ENCODE results near the gene COX4I2. TPM values are rescaled to one million over a fixed set of nuclear protein-coding genes. Genes with fewer than 3 reads are reported as not detected.

COX4I2 gene
- total RNA-seq, 2 experiments from 2014 or later = not detected

DNA sequence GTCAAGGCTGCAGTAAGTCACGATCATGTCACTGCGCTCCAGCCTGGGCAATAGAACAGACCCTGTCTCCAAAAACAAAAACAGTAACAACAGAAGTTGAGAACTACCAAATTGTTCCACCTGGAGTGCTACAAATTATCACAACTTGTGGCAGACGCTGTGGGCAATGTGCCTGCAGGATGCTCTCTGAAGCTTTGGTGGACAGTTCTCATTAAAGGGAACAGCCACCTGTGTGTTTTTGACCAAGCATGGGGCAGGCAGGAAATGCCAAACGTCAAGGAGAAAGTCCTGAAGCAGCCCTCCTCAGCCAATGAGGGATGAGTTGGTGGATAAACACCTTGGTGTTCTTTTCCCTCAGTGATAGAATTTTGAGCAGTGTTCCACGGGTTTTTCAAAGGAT lies 15.8 kb downstream of the COX4I2 start:
- DNase-seq = no peak
- Mint-ChIP-seq H3K4me1 (ENCODE audit: low read depth) (no peaks in the 10 kb centered on the region), H3K4me3 (no peak overlapping the region), H3K36me3 (ENCODE audit: low read depth) (no peaks in the 10 kb centered on the region), H3K27me3 (peaks cover 3% of the 10 kb centered on the region), H3K9me3 (no peaks in the 10 kb centered on the region), H3K27ac (no peak overlapping the region)
- ChIA-PET CTCF (interaction anchor here (1.3 to 1.8 kb wide), 3 partner anchors 41 to 91 kb away, joined by 3 to 6 read pairs (median 4); no protein-coding TSS in a partner anchor), POLR2A (interaction anchor here (1.2 to 1.9 kb wide), 3 partner anchors 13 to 66 kb away, joined by 4 to 6 read pairs (median 5); no protein-coding TSS in a partner anchor)
- TF ChIP-seq, protein P1, sequence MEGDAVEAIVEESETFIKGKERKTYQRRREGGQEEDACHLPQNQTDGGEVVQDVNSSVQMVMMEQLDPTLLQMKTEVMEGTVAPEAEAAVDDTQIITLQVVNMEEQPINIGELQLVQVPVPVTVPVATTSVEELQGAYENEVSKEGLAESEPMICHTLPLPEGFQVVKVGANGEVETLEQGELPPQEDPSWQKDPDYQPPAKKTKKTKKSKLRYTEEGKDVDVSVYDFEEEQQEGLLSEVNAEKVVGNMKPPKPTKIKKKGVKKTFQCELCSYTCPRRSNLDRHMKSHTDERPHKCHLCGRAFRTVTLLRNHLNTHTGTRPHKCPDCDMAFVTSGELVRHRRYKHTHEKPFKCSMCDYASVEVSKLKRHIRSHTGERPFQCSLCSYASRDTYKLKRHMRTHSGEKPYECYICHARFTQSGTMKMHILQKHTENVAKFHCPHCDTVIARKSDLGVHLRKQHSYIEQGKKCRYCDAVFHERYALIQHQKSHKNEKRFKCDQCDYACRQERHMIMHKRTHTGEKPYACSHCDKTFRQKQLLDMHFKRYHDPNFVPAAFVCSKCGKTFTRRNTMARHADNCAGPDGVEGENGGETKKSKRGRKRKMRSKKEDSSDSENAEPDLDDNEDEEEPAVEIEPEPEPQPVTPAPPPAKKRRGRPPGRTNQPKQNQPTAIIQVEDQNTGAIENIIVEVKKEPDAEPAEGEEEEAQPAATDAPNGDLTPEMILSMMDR (IDR thresholded peaks at IDR 0.05) = no peak
- intact Hi-C loops (cut with micrococcal nuclease) = no loop called here
- ATAC-seq = no peak

DNA sequence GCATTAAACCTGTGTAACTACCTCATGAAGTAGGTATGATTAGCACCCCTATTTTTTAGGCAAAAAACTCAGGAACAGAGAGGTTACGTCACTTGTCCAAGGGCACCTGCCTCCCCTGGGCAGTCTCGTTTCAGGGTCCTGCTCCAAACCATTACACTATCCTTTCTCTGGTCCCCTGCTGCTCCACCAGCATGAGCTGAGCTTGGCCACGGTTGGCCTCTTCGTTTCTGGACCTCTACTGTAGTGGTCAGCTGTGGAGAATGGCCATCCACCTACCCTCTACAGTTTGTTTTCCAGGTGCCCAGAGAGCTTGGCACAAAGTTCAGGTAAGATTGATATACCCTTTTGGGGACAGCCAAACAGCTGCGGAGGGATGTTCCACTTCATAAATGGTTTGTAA lies 16.8 kb downstream of the COX4I2 start:
- H3K27ac Mint-ChIP-seq = no peak overlapping the region
- H3K27me3 Mint-ChIP-seq = peaks cover 3% of the 10 kb centered on the region
- ChIA-PET POLR2A (interaction anchor here (1.1 to 1.9 kb wide), 3 partner anchors 10 to 65 kb away, joined by 4 to 6 read pairs (median 4); no protein-coding TSS in a partner anchor), CTCF (interaction anchor here (1.4 to 1.8 kb wide), 2 partner anchors 20 to 69 kb away, joined by 5 to 6 read pairs; no protein-coding TSS in a partner anchor)
- no peaks in the 10 kb centered on the region for H3K9me3 Mint-ChIP-seq
- H3K4me1 Mint-ChIP-seq (ENCODE audit: low read depth) = no peaks in the 10 kb centered on the region
- ATAC-seq (peak; percentile 14), DNase-seq (no peak)
- no peak overlapping the region for H3K4me3 Mint-ChIP-seq
- intact Hi-C loops (cut with micrococcal nuclease) = no loop called here
- TF ChIP-seq, protein P1 (IDR thresholded peaks at IDR 0.05) = no peak
- H3K36me3 Mint-ChIP-seq (ENCODE audit: low read depth) = no peaks in the 10 kb centered on the region

DNA sequence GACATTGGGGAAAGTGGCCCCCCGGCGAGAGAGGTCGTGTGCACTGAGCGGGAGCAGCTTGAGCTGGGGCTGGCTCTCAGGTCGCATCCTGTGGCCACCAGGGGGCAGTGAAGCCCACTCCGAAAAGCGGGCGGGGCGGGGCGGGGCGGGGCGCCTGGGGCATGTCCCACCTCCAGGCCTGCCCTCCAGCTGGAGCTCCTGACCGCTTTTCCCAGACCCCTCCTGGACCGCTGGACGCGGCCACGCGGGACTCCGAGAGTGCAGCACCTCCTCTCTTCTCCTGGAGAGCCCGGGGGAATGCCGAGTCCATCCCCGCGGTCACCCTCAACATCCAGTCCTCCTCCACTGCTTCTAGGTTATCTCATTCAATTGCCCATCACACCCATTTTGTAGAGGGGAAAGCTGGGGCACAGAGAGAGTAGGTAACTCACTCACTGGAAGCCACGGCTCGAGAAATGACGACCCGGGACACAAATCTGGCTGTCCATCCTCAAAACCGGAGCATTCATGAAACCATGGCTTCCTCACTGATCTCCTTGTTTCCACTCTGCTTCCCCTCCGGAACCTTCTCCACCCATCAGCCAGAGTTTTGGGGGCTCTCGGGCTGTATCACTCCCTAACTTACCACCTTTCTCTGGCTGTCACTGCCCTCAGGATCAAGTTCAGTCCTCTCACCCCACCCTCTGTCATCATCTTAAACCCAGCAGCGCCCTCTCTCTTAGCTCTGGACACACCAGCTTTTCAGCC lies 24.1 kb downstream of the COX4I2 start:
- TF ChIP-seq, protein P1 (IDR thresholded peaks at IDR 0.05) = peak; percentile 78
- Mint-ChIP-seq H3K4me3 (peak overlapping the region; percentile 58), H3K36me3 (ENCODE audit: low read depth) (peaks cover 40% of the 10 kb centered on the region), H3K4me1 (ENCODE audit: low read depth) (peaks cover 57% of the 10 kb centered on the region), H3K27me3 (no peaks in the 10 kb centered on the region), H3K27ac (peak overlapping the region; percentile 83), H3K9me3 (no peaks in the 10 kb centered on the region)
- ChIA-PET CTCF (interaction anchor here (0.7 to 10.1 kb wide), 27 partner anchors 10 to 185 kb away, joined by 3 to 333 read pairs (median 6); partner anchors contain the start of genes BCL2L1 and TPX2), POLR2A (interaction anchor here (0.5 to 6.0 kb wide), 13 partner anchors 8 to 67 kb away, joined by 3 to 56 read pairs (median 4); partner anchors contain the start of gene BCL2L1)
- DNase-seq (peak; percentile 86), ATAC-seq (peak; percentile 75)
- intact Hi-C loops (cut with micrococcal nuclease) = loop anchor here (2.0 kb wide), 1 partner anchor 61 kb away; the partner anchor contains the start of gene BCL2L1

DNA sequence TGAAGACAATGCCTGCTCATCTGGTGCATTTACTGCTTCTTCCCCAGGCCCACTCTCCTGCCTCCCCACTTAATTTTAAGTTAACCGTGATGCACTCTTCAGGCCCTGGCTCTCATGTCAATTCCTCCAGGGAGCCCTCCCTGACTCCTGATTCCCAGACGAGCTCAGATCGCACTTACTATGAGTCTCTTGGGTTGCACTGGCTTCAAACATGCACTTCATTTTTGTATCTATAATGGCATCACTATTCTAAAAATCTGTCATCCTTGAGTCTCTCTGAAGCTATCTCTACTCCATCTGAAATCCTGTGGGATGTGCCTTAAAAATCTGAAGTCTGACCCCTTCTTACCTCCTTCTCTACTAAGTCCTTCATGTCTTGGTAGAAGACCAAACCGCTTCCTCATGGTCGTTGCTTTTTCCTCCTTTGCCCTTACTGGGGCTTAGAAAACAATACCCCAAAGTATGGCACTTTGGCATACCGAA lies 24.7 kb downstream of the COX4I2 start:
- Mint-ChIP-seq H3K27me3 (no peaks in the 10 kb centered on the region), H3K4me1 (ENCODE audit: low read depth) (peaks cover 62% of the 10 kb centered on the region), H3K27ac (peak overlapping the region; percentile 83), H3K9me3 (no peaks in the 10 kb centered on the region), H3K4me3 (peak overlapping the region; percentile 58), H3K36me3 (ENCODE audit: low read depth) (peaks cover 46% of the 10 kb centered on the region)
- ChIA-PET POLR2A (interaction anchor here (0.5 to 6.0 kb wide), 10 partner anchors 8 to 66 kb away, joined by 3 to 56 read pairs (median 4); partner anchors contain the start of gene BCL2L1), CTCF (interaction anchor here (1.0 to 10.1 kb wide), 22 partner anchors 10 to 111 kb away, joined by 3 to 333 read pairs (median 7); partner anchors contain the start of genes BCL2L1 and TPX2)
- intact Hi-C loops (cut with micrococcal nuclease) = no loop called here
- DNase-seq (no peak), ATAC-seq (no peak)
- TF ChIP-seq, protein P1 (IDR thresholded peaks at IDR 0.05) = no peak

Data from activated CD8-positive, alpha-beta T cell treated with anti-CD3 and anti-CD28 coated beads for 36 hours (primary cell).